GM23248 (cell line): Measurements from ENCODE around the gene TRPC6.

Experiments used
- EZH2 ChIP-seq: fragments of 200-600 bp; sonication (generic); IDR thresholded peaks from 2 replicates; pipeline ENCODE4 v1.6.1; 2018; ENCODE audit warnings: antibody characterized with exemption, mild to moderate bottlenecking; ENCODE audit not compliant: insufficient read depth, poor library complexity, severe bottlenecking
- EZH2phosphoT487 ChIP-seq: fragments of 200-600 bp; sonication (generic); IDR thresholded peaks from 2 replicates; pipeline ENCODE4 v1.6.1; 2018; ENCODE audit warnings: antibody characterized with exemption, moderate library complexity, mild to moderate bottlenecking, low read depth; ENCODE audit not compliant: insufficient read depth

DNA sequence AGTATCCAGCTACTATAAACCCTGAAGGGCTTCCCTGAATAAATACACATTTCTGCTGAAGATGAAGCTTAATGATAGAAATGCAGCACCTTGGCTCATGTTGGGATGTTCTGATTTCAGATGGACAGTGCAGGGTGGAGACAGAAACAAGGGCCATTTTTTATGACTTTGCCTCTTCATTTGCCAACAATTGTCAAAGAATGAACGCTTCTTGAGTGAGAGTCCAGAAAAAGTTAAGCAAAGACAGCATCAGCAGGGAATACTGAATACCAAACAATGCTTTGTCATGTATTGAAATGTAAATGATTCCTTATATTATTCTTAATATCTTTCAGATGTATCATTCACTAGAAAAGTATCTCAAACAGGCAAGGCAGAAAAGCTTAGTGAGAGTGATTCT lies 84.9 kb downstream of the TRPC6 start:
- TF ChIP-seq EZH2 (no peak), EZH2phosphoT487 (no peak)
